OCI-LY3 (cell line): ENCODE data around the gene SLC28A1.

Experiments
- CTCF ChIP-seq: fragments of 200-600, 300-600 bp; sonication (generic); IDR thresholded peaks from 2 replicates; pipeline ENCODE4 v1.5.1; 2014; ENCODE audit warnings: antibody characterized with exemption, low read length, low read depth
- EZH2phosphoT487 ChIP-seq: fragments of 200-600 bp; shearing (Covaris generic); IDR thresholded peaks from 2 replicates; pipeline ENCODE4 v1.6.1; 2018; ENCODE audit warnings: antibody characterized with exemption, mixed run types, low read depth

GRCh38 chr15:84835661-84836337 lies 48.7 kb upstream of the SLC28A1 start:
- TF ChIP-seq CTCF, result no peak
- TF ChIP-seq EZH2phosphoT487, result no peak
